Smooth muscle cell (in vitro differentiated cells): Measurements from ENCODE around the gene RHOBTB1. TPM values are rescaled to one million over a fixed set of nuclear protein-coding genes. Genes with fewer than 3 reads are reported as not detected.

Experiments used
- DNase-seq: peaks from one replicate; lab custom pipeline; 2025; ENCODE audit not compliant: unreplicated experiment; lab: John Stamatoyannopoulos, UW
- H2AFZ ChIP-seq: fragments of 200-600 bp; sonication (generic); 2 replicates; pipeline ENCODE4 v1.6.0; 2016; ENCODE audit warnings: antibody characterized with exemption, low read depth, mild to moderate bottlenecking
- H3F3A ChIP-seq: fragments of 200-600 bp; sonication (generic); 2 replicates; pipeline ENCODE4 v1.6.0; 2017; ENCODE audit warnings: antibody characterized with exemption, low read depth
- H3K27ac ChIP-seq: fragments of 200-600 bp; sonication (generic); 2 replicates; pipeline ENCODE4 v1.5.1; 2016; ENCODE audit warnings: low read depth, mild to moderate bottlenecking
- H3K27me3 ChIP-seq: fragments of 200-600 bp; sonication (generic); 2 replicates; pipeline ENCODE4 v1.6.1; 2016; ENCODE audit warnings: low read depth, mild to moderate bottlenecking
- H3K36me3 ChIP-seq: fragments of 200-600 bp; sonication (generic); 2 replicates; pipeline ENCODE4 v1.5.1; 2016; ENCODE audit warnings: low read depth
- H3K4me1 ChIP-seq: fragments of 200-600 bp; sonication (generic); 2 replicates; pipeline ENCODE4 v1.5.1; 2016; ENCODE audit warnings: low read depth
- H3K4me2 ChIP-seq: fragments of 200-600 bp; sonication (generic); 2 replicates; pipeline ENCODE4 v1.6.0; 2016; ENCODE audit warnings: mild to moderate bottlenecking
- H3K4me3 ChIP-seq: fragments of 200-600 bp; sonication (generic); 2 replicates; pipeline ENCODE4 v1.5.1; 2016; ENCODE audit warnings: mild to moderate bottlenecking
- H3K79me2 ChIP-seq: fragments of 200-600 bp; sonication (generic); 2 replicates; pipeline ENCODE4 v1.6.0; 2016; ENCODE audit warnings: low read depth, mild to moderate bottlenecking
- H3K9ac ChIP-seq: fragments of 200-600 bp; sonication (generic); 2 replicates; pipeline ENCODE4 v1.6.0; 2016; ENCODE audit warnings: low read depth
- H3K9me3 ChIP-seq: fragments of 200-600 bp; sonication (generic); replicated peaks from 2 replicates; pipeline ENCODE4 v1.5.1; 2016; ENCODE audit warnings: low read depth
- H4K20me1 ChIP-seq: fragments of 200-600 bp; sonication (generic); 2 replicates; pipeline ENCODE4 v1.6.0; 2016; ENCODE audit warnings: low read depth
- WGBS: methylation state at CpG from one replicate; pipeline ENCODE4 v1.1.7; 2016; ENCODE audit warnings: low lambda C conversion rate; 5-methylcytosine and 5-hydroxymethylcytosine counted together
- polyA plus RNA-seq: library from polyadenylated mRNA; unstranded; fragments of >200 nt; fragmentation: Nextera tagmentation; extraction: Ambion mirVana; gene quantifications from 2 replicates; pipeline ENCODE4 v1.2.1, GENCODE V29; 2016
- total RNA-seq: library from RNA; depleted of rRNA; stranded (reverse); fragments of >200 nt; gene quantifications from 2 replicates; pipeline ENCODE4 v1.2.3, GENCODE V29; 2014
- TF ChIP-seq, protein P1 (sequence below): fragments of 200-600 bp; sonication (generic); IDR thresholded peaks from 2 replicates; pipeline ENCODE4 v1.5.1; 2017; ENCODE audit warnings: borderline replicate concordance, mild to moderate bottlenecking, antibody characterized with exemption; ENCODE audit not compliant: insufficient read depth, poor library complexity, severe bottlenecking

Gene RHOBTB1
- total and polyA plus RNA-seq, 2 experiments from 2014 or later, result 33.7 to 49.1 TPM

DNA sequence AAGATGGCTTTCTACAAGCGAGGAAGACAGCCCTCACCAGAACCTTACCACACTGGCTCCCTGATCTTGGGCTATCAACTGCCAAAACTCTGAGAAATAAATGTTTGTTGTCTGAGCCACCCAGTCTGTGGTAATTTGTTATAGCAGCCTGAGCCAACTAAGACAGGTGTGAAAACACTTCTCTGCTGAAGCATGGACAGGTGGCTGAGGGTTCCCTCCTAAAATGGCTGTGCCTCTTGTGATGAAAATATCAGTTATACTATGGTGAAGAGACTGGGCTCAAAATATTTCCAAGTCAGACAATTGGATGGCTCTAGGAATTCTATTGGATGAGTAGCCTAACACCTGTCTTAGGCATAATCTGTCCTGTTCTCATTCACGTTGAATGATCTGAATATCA, 87.6 kb downstream of the RHOBTB1 start:
- no peak overlapping the region for H3K9ac ChIP-seq
- H3F3A ChIP-seq, result no peaks in the 10 kb centered on the region
- DNase-seq, result no peak
- H3K4me1 ChIP-seq, result no peaks in the 10 kb centered on the region
- H3K4me2 ChIP-seq, result no peak overlapping the region
- H4K20me1 ChIP-seq, result no peaks in the 10 kb centered on the region
- no peaks in the 10 kb centered on the region for H3K9me3 ChIP-seq
- H3K79me2 ChIP-seq, result no peaks in the 10 kb centered on the region
- H3K27ac ChIP-seq, result no peak overlapping the region
- TF ChIP-seq, protein P1, sequence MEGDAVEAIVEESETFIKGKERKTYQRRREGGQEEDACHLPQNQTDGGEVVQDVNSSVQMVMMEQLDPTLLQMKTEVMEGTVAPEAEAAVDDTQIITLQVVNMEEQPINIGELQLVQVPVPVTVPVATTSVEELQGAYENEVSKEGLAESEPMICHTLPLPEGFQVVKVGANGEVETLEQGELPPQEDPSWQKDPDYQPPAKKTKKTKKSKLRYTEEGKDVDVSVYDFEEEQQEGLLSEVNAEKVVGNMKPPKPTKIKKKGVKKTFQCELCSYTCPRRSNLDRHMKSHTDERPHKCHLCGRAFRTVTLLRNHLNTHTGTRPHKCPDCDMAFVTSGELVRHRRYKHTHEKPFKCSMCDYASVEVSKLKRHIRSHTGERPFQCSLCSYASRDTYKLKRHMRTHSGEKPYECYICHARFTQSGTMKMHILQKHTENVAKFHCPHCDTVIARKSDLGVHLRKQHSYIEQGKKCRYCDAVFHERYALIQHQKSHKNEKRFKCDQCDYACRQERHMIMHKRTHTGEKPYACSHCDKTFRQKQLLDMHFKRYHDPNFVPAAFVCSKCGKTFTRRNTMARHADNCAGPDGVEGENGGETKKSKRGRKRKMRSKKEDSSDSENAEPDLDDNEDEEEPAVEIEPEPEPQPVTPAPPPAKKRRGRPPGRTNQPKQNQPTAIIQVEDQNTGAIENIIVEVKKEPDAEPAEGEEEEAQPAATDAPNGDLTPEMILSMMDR, result no peak
- H3K4me3 ChIP-seq, result no peak overlapping the region
- no peaks in the 10 kb centered on the region for H3K36me3 ChIP-seq
- no peaks in the 10 kb centered on the region for H3K27me3 ChIP-seq
- no peak overlapping the region for H2AFZ ChIP-seq
- 91% methylated on average over 2 of the region's 2 CpGs for WGBS

GRCh38 chr10:60853637-60854036, 90.3 kb downstream of the RHOBTB1 start:
- Histone ChIP-seq H3F3A (no peaks in the 10 kb centered on the region), H3K4me2 (no peak overlapping the region), H4K20me1 (no peaks in the 10 kb centered on the region), H3K4me1 (no peaks in the 10 kb centered on the region), H3K27ac (no peak overlapping the region), H3K27me3 (no peaks in the 10 kb centered on the region), H3K36me3 (no peaks in the 10 kb centered on the region), H3K4me3 (no peak overlapping the region), H3K79me2 (no peaks in the 10 kb centered on the region), H3K9me3 (no peaks in the 10 kb centered on the region), H3K9ac (no peak overlapping the region), H2AFZ (no peak overlapping the region)
- DNase-seq, result no peak
- 96% methylated on average over 3 of the region's 3 CpGs for WGBS
- TF ChIP-seq, protein P1, result no peak

GRCh38 chr10:60853107-60853506, 90.9 kb downstream of the RHOBTB1 start:
- Histone ChIP-seq H3K4me2 (no peak overlapping the region), H3F3A (no peaks in the 10 kb centered on the region), H4K20me1 (no peaks in the 10 kb centered on the region), H3K4me1 (no peaks in the 10 kb centered on the region), H3K9me3 (no peaks in the 10 kb centered on the region), H3K27ac (no peak overlapping the region), H2AFZ (no peak overlapping the region), H3K36me3 (no peaks in the 10 kb centered on the region), H3K9ac (no peak overlapping the region), H3K27me3 (no peaks in the 10 kb centered on the region), H3K4me3 (no peak overlapping the region), H3K79me2 (no peaks in the 10 kb centered on the region)
- TF ChIP-seq, protein P1, result no peak
- 91% methylated on average over 4 of the region's 4 CpGs for WGBS
- no peak for DNase-seq

DNA sequence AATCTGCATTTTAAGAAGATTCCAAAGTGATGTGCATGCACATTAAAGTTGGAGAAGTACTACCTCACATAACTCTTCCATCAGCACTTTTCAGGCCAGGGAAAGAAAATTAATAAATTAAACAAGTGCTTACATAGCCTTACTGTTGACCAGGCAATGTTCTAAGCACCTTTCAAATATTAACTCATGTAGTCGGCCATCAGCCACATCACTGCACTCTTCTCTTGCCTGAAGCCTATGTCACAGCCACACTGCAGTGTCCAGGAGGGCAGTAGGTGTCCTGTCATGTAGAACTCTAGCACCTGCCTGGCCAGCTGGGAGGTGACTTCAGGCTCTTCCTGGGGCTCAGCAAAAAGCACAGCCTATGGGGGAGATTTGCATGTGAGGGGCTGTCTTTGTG, 94.2 kb downstream of the RHOBTB1 start:
- H3F3A ChIP-seq, result no peaks in the 10 kb centered on the region
- WGBS, result 93% methylated on average over 1 of the region's 1 CpG
- H3K9ac ChIP-seq, result no peak overlapping the region
- no peak overlapping the region for H3K27ac ChIP-seq
- no peak overlapping the region for H3K4me2 ChIP-seq
- H3K9me3 ChIP-seq, result no peaks in the 10 kb centered on the region
- TF ChIP-seq, protein P1, result no peak
- H3K79me2 ChIP-seq, result no peaks in the 10 kb centered on the region
- DNase-seq, result no peak
- H4K20me1 ChIP-seq, result no peaks in the 10 kb centered on the region
- no peaks in the 10 kb centered on the region for H3K4me1 ChIP-seq
- no peaks in the 10 kb centered on the region for H3K36me3 ChIP-seq
- H3K27me3 ChIP-seq, result no peaks in the 10 kb centered on the region
- no peak overlapping the region for H3K4me3 ChIP-seq
- H2AFZ ChIP-seq, result no peak overlapping the region
